Hepatocyte (in vitro differentiated cells): ENCODE measurements around the gene NEDD1.

Source experiments
- CTCF ChIP-seq: fragments of 200-600 bp; sonication (generic); IDR thresholded peaks from 2 replicates; pipeline ENCODE4 v1.5.1; 2016; ENCODE audit warnings: antibody characterized with exemption, mild to moderate bottlenecking; ENCODE audit not compliant: poor library complexity
- EZH2 ChIP-seq: fragments of 200-600 bp; sonication (generic); IDR thresholded peaks from 2 replicates; pipeline ENCODE4 v1.6.1; 2016; ENCODE audit warnings: antibody characterized with exemption, mild to moderate bottlenecking, borderline replicate concordance
- EZH2phosphoT487 ChIP-seq: fragments of 200-600 bp; sonication (generic); IDR thresholded peaks from one replicate; pipeline ENCODE4 v1.6.1; 2018; ENCODE audit warnings: antibody characterized with exemption, mild to moderate bottlenecking, low read depth, moderate library complexity; ENCODE audit not compliant: unreplicated experiment, severe bottlenecking

DNA sequence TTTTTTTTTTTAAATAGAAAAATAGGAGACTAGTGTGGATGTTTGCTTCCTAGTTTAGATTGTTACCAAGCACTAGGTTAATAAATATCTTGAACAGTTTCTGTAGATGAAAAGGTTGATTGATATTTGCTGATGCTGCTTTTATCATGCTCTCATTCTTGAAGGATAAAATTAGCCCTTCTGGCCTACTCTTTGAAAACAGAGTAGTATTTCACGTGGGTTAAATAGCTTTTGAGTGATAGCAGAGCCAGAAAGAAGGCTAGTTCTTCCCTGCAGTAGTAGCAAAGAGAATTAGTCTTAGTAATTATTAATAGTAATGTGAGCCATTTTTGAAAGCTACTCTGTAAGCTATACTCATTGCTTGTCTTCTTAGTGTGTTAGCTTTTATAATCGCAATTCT is 5.2 kb downstream of the NEDD1 start:
- TF ChIP-seq CTCF (no peak), EZH2 (no peak), EZH2phosphoT487 (no peak)
